Lower leg skin (tissue), 3 donors: ENCODE data around the gene NOX5.

ENCODE experiments used
- POLR2A ChIP-seq, 2 donors: fragments of 450-650 bp; IDR thresholded peaks; one replicate each; pipeline ENCODE4 v1.6.1; 2016 to 2017; ENCODE audit warnings: antibody characterized with exemption in 2 of 2, mild to moderate bottlenecking in 1 of 2, moderate library complexity in 1 of 2
- TF ChIP-seq, protein P1 (sequence below), 3 donors: fragments of 450-650 bp; IDR thresholded peaks; one replicate each; pipeline ENCODE4 v1.5.1; 2016; ENCODE audit warnings: antibody characterized with exemption in 3 of 3, mild to moderate bottlenecking in 3 of 3, moderate library complexity in 2 of 3

DNA sequence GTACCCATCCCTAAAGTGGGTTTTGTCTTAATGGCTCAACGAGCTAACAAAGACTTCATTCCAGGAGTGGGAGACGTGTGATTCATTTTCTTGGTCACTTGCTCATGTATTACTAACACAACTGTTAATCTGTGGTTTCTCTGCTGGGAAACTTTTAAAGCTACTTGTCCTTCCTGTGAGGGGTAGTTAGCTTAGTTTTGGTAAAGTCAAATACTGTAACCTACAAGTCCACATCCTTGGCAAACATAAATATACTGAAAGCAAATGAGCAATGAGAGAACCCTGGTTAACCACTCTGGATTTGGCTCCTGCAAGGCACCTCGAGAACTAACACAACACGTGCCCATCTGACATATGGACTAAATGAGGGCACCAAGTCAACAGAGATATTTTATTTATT lies 19.9 kb downstream of the NOX5 start:
- no peak for TF ChIP-seq POLR2A (IDR thresholded peaks at IDR 0.05)
- TF ChIP-seq, protein P1, sequence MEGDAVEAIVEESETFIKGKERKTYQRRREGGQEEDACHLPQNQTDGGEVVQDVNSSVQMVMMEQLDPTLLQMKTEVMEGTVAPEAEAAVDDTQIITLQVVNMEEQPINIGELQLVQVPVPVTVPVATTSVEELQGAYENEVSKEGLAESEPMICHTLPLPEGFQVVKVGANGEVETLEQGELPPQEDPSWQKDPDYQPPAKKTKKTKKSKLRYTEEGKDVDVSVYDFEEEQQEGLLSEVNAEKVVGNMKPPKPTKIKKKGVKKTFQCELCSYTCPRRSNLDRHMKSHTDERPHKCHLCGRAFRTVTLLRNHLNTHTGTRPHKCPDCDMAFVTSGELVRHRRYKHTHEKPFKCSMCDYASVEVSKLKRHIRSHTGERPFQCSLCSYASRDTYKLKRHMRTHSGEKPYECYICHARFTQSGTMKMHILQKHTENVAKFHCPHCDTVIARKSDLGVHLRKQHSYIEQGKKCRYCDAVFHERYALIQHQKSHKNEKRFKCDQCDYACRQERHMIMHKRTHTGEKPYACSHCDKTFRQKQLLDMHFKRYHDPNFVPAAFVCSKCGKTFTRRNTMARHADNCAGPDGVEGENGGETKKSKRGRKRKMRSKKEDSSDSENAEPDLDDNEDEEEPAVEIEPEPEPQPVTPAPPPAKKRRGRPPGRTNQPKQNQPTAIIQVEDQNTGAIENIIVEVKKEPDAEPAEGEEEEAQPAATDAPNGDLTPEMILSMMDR (IDR thresholded peaks at IDR 0.05), result no peak
